GM12865 (cell line): ENCODE data around the gene SPN.
"Not testable (repeated sequence)": the region's sequence is repeated elsewhere in the genome, so short reads cannot be mapped to it uniquely, and the experiment has no call there.

Source experiments
- DNase-seq: peaks from one replicate; pipeline ENCODE4 v3.0.0; 2010; ENCODE audit warnings: low read depth
- H3K4me3 ChIP-seq: 2 replicates; pipeline ENCODE4 v1.5.1; 2011; ENCODE audit warnings: mild to moderate bottlenecking, low read depth, low read length, control low read depth
- TF ChIP-seq, protein P1 (sequence below): IDR thresholded peaks from 2 replicates; pipeline ENCODE4 v1.5.1; 2011; ENCODE audit warnings: low read length, control low read depth, low read depth, inconsistent platforms; ENCODE audit not compliant: insufficient read depth; ENCODE audit errors: missing control alignments

Gene SPN

DNA sequence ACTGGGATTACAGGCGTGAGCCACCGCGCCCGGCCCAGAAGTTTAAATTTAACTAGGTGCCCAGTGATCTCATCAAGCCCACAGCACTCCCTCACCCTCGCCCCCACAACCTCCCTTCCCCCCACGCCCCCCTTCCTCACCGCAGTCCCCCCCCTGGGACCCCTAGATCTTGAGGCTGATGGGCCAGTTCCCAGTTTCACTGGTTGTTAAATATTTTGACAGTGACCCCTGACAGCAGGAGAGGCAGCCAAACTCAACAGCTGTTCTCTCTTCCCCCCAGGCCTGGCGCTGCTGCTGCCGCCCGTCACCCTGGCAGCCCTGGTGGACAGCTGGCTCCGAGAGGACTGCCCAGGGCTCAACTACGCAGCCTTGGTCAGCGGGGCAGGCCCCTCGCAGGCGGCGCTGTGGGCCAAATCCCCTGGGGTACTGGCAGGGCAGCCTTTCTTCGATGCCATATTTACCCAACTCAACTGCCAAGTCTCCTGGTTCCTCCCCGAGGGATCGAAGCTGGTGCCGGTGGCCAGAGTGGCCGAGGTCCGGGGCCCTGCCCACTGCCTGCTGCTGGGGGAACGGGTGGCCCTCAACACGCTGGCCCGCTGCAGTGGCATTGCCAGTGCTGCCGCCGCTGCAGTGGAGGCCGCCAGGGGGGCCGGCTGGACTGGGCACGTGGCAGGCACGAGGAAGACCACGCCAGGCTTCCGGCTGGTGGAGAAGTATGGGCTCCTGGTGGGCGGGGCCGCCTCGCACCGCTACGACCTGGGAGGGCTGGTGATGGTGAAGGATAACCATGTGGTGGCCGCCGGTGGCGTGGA lies 31.5 kb downstream of the SPN start:
- TF ChIP-seq, protein P1, sequence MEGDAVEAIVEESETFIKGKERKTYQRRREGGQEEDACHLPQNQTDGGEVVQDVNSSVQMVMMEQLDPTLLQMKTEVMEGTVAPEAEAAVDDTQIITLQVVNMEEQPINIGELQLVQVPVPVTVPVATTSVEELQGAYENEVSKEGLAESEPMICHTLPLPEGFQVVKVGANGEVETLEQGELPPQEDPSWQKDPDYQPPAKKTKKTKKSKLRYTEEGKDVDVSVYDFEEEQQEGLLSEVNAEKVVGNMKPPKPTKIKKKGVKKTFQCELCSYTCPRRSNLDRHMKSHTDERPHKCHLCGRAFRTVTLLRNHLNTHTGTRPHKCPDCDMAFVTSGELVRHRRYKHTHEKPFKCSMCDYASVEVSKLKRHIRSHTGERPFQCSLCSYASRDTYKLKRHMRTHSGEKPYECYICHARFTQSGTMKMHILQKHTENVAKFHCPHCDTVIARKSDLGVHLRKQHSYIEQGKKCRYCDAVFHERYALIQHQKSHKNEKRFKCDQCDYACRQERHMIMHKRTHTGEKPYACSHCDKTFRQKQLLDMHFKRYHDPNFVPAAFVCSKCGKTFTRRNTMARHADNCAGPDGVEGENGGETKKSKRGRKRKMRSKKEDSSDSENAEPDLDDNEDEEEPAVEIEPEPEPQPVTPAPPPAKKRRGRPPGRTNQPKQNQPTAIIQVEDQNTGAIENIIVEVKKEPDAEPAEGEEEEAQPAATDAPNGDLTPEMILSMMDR, result no peak
- DNase-seq, result peak; percentile 40
- no peak overlapping the region for H3K4me3 ChIP-seq

DNA sequence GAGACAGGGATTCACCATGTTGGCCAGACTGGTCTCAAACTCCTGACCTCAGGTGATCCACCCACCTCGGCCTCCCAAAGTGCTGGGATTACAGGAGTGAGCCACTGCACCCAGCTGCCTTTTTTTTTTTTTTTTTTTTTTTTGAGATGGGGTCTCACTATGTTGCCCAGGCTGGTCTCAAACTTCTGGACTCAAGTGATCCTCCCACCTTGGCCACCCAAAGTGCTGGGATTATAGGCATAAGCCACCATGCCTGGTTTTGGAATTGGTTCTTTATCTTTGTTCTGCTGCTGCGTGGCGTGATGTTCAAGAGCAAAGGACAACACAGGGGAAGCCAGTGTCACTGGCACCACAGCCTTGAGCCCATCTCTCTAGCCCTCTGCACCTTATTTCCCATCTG lies 32.6 kb downstream of the SPN start:
- not testable (repeated sequence) for H3K4me3 ChIP-seq, DNase-seq

DNA sequence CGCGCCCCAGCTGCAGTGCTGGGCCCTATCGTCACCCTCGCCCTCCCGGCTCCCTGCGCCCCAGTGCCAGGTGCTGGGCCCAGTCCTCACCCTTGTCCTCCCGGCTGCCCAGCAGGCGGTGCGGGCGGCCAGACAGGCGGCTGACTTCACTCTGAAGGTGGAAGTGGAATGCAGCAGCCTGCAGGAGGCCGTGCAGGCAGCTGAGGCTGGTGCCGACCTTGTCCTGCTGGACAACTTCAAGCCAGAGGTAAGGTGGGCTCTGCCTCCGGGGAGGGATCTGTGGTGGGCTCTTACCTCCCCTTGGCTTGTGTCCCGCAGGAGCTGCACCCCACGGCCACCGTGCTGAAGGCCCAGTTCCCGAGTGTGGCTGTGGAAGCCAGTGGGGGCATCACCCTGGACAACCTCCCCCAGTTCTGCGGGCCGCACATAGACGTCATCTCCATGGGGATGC lies 33.9 kb downstream of the SPN start:
- no peak overlapping the region for H3K4me3 ChIP-seq
- no peak for DNase-seq
- TF ChIP-seq, protein P1, result no peak

DNA sequence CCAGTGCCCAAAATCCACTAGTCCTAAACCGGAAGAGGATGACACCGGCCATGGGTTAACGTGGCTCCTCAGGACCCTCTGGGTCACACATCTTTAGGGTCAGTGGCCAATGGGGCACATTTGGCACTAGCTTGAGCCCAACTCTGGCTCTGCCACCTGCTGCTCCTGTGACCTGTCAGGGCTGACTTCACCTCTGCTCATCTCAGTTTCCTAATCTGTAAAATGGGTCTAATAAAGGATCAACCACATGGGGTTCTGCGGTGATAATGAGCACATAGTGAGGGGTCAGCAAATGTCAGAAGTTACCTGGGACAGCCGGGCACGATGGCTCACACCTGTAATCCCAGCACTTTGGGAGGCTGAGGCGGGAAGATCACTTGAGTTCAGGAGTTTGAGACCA lies 34.3 kb downstream of the SPN start:
- TF ChIP-seq, protein P1, result no peak
- no peak for DNase-seq
- H3K4me3 ChIP-seq, result no peak overlapping the region

DNA sequence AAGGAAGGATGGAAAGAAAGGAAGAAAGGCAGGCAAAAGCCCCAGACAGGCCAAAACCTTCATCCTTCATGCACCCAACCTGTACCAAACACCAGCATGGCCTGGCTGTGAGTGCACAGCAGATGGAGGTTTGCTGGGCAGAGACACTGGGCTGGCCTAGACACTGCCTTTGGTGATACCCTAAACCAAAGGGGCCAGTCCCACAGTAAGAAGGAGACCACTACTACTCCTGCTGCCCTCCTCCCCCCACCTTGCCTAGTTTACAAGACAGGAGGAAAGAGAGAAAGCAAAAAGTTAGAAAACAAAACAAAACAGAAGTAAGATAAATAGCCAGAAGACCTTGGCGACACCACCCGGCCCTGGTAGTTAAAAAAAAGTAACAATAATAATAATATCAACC lies 35.0 kb downstream of the SPN start:
- TF ChIP-seq, protein P1, result no peak
- H3K4me3 ChIP-seq, result no peak overlapping the region
- no peak for DNase-seq

DNA sequence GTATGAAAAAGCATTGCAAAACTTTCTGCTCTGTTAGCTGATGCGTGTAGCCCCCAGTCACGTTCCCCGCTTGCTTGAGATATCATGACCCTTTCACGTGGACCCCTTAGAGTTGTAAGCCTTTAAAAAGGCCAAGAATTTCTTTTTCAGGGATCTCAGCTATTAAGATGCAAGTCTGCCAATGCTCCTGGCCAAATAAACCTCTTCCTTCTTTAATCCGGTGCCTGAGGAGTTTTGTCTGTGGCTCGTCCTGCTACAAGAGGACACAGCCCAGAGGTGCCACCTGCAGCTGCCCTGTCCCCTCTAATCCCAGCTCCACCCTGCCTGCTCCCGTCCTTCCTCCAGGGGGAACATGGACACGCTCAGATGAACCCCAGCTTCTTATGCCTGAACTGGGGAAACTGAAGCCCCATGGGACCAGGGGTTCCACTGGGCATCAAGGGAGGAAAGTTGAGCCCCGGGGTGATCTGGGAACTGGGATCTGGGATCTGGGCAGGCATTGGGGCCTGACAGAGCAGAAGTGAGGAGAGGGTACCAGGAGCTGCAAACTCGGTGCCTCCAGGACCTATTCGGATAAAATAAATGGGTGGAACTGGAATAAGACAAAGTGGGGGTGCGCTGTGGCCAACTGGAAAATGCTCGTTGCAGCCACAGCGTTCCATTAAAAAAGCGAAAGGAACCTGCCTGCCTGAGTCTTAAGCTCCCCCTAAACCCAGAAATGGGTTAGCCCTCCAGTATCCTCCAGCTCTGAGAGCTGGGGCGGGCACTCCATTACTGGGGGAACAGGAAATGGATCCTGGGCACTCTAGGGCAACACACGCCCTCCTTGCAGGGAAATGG lies 35.7 kb downstream of the SPN start:
- no peak overlapping the region for H3K4me3 ChIP-seq
- TF ChIP-seq, protein P1, result no peak
- no peak for DNase-seq

DNA sequence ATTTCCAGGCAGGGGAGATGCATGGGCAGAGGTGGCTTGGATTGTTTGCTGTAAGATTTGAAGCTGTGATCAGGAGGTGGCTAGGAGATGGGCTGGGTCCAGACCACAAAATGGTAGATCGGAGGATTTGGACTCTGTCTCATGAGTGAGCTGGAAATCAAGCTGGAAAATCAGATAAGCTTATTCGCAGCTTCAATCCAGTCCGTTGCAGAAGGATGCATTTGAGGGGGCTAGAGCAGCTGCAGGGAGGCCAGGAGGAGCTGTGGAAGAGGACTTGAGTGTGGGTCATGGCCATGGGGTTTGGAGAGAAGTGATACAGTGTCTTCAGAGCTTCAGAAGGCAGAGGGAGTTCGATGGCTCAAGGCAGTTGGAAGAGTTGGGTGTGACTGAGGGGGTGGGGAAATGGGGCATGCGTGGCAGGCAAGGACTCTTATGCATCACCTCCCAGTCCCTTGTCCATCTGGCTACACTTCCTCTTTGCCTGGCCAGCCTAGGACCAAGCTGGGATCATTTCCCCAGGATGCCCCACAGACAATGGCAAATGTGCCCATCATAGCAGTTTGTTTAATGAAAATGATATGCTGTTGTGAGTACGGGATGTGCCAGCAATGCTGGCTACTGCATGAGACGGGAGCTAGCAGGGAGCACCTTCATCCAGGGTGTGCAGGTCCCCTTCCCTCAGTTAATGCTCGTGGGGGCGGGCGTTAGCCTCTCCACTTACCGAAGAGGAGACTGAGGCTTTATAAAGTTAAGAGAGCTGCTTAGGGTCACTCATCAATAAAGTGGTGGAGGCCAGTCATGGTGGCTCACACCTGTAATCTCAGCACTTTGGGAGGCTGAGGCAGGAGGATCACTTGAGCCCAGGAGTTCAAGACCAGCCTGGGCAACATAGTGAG lies 36.5 kb downstream of the SPN start:
- DNase-seq, result no peak
- H3K4me3 ChIP-seq, result no peak overlapping the region
- TF ChIP-seq, protein P1, result no peak
